Measurements from ENCODE around the gene ACSM2B. TPM values are rescaled to one million over a fixed set of nuclear protein-coding genes. Genes with fewer than 3 reads are reported as not detected.
"Not testable (repeated sequence)": the region's sequence is repeated elsewhere in the genome, so short reads cannot be mapped to it uniquely, and the experiment has no call there.

ACSM2B gene
- total RNA-seq, 1 donor from 2014 or later = not detected

DNA sequence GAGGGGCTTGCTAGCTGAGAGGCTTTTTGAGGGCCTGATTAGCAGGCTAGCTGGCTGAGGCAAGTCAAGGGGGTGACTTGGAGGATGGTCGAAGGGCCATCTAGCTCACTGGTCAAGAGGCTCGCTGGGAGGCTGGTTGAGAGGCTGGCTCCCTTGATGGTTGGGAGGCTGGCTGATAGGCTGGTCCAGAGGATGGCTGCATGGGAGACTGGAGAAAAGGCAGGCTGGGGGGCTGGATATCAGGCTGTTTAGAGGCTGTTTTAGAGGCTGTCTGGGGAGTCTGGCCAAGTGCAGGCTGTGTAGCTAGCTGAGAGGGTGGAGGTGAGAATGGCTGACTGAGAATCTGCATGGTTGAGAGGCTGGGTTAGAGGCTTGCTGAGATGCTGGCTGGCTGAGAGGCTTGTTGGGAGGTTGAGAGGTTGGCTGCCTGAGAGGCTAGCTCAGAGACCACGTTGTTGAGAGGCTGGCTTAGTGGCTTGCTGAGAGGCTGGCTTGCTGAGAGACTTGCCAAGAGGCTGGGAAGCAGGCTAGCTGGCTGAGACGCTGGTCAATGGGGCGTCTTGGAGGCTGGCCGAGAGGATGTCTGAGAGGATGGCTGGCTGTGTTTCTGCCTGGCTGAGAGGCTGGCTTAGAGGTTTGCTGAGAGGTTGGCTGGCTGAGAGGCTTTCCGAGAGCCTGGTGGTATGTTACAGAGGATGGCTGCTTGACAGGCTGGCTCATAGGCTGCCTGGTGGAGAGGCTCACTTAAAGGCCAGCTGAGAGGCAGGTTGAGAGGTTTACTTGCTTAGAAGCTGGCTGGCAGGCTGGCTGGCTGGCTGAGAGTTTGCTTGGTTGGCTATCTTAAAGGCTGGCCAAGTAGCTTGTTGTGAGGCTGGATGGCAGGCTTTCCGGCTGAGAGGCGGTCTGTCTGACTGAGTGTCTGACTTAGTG is 36.6 kb upstream of the ACSM2B start:
- Mint-ChIP-seq H3K9me3 (no peaks in the 10 kb centered on the region), H3K27ac (no peak overlapping the region), H3K4me3 (no peak overlapping the region), H3K36me3 (no peaks in the 10 kb centered on the region), H3K4me1 (peaks cover 5% of the 10 kb centered on the region), H3K27me3 (ENCODE audit: low read depth) (peaks cover 26% of the 10 kb centered on the region)
- TF ChIP-seq, protein P1, sequence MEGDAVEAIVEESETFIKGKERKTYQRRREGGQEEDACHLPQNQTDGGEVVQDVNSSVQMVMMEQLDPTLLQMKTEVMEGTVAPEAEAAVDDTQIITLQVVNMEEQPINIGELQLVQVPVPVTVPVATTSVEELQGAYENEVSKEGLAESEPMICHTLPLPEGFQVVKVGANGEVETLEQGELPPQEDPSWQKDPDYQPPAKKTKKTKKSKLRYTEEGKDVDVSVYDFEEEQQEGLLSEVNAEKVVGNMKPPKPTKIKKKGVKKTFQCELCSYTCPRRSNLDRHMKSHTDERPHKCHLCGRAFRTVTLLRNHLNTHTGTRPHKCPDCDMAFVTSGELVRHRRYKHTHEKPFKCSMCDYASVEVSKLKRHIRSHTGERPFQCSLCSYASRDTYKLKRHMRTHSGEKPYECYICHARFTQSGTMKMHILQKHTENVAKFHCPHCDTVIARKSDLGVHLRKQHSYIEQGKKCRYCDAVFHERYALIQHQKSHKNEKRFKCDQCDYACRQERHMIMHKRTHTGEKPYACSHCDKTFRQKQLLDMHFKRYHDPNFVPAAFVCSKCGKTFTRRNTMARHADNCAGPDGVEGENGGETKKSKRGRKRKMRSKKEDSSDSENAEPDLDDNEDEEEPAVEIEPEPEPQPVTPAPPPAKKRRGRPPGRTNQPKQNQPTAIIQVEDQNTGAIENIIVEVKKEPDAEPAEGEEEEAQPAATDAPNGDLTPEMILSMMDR (IDR thresholded peaks at IDR 0.05; ENCODE audit: unreplicated experiment) = no peak
- DNase-seq (ENCODE audit: low spot score in 2 of 2, unreplicated experiment in 2 of 2) = no peak

DNA sequence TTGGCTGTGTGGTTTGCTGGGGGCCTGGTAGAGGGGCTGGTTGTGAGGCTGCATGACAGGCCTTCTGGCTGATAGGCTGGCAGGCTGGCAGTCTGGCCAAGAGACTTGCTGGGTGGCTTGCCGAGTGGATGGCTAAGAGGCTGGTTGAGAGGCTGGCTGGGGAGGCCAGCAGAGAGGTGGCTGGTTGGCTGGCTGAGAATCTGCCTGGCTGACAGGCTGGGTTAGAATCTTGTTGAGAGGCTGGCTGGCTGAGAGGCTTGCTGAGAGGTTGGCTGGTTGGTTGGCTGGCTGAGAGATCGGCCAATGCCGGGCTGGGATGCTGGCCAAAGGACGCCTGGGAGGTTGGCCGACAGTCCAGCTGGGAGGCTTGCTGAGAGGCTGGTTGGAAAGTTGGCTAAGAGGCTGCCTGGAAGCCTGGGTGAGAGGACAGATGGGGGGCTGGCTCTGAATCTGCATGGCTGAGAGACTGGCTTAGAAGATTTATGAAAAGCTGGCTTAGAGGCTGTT is 35.9 kb upstream of the ACSM2B start:
- no peak for DNase-seq (ENCODE audit: low spot score in 2 of 2, unreplicated experiment in 2 of 2)
- peaks cover 25% of the 10 kb centered on the region for H3K27me3 Mint-ChIP-seq (ENCODE audit: low read depth)
- H3K9me3 Mint-ChIP-seq = no peaks in the 10 kb centered on the region
- H3K4me3 Mint-ChIP-seq = no peak overlapping the region
- H3K4me1 Mint-ChIP-seq = peaks cover 5% of the 10 kb centered on the region
- H3K36me3 Mint-ChIP-seq = no peaks in the 10 kb centered on the region
- H3K27ac Mint-ChIP-seq = no peak overlapping the region
- TF ChIP-seq, protein P1 (IDR thresholded peaks at IDR 0.05; ENCODE audit: unreplicated experiment) = no peak

DNA sequence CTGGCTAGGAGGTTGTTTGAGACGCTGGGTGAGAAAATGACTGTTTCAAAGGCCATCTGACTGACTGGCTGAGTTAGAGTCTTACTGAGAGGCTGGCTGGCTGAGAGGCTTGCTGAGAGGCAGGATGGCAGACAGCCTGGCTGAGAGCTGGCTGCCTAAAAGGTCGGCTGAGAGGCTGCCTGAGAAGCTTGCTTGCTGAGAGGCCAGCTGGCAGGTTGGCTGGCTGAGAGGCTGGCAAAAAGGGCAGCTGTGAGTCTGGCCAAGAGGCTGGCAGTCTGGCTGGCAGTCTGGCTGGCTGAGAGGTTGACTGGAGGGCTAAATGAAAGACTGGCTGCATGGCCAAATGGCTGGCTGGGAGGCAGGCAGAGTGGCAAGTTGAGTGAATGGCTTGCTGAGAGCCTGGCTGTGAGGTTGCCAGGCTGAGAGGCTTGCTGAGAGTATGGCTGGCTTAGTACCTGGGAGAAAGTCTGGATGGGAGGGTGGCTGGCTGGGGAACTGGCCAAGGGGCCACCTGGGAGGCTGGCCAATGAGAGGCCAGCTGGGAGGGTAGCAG is 35.3 kb upstream of the ACSM2B start:
- Mint-ChIP-seq H3K27me3 (ENCODE audit: low read depth) (peaks cover 25% of the 10 kb centered on the region), H3K27ac (no peak overlapping the region), H3K9me3 (no peaks in the 10 kb centered on the region), H3K36me3 (no peaks in the 10 kb centered on the region), H3K4me3 (no peak overlapping the region), H3K4me1 (peaks cover 5% of the 10 kb centered on the region)
- DNase-seq (ENCODE audit: low spot score in 2 of 2, unreplicated experiment in 2 of 2) = no peak
- TF ChIP-seq, protein P1 (IDR thresholded peaks at IDR 0.05; ENCODE audit: unreplicated experiment) = no peak

DNA sequence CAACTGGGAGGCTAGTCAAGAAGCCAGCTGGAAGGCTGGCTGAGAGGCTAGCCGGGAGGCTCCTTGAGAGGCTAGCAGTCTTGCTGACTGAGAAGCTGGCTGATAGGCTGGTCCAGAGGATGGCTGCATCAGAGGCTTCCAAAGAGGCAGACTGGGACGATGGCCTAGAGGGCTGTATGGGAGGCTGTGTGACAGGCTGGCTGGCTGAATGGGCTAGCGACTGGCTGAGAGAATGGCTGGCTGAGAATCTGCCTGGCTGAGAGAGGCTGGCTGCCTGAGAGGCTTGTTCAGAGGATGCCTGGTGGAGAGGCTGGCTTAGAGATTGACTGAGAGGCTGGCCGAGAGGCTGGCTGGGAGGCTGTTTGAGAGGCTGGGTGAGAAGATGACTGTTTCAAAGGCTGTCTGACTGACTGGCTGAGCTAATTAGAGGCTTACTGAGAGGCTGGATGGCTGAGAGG is 34.8 kb upstream of the ACSM2B start:
- TF ChIP-seq, protein P1 (IDR thresholded peaks at IDR 0.05; ENCODE audit: unreplicated experiment) = no peak
- Mint-ChIP-seq H3K4me3 (no peak overlapping the region), H3K27me3 (ENCODE audit: low read depth) (peaks cover 21% of the 10 kb centered on the region), H3K9me3 (no peaks in the 10 kb centered on the region), H3K4me1 (peaks cover 5% of the 10 kb centered on the region), H3K36me3 (no peaks in the 10 kb centered on the region), H3K27ac (no peak overlapping the region)
- no peak for DNase-seq (ENCODE audit: low spot score in 2 of 2, unreplicated experiment in 2 of 2)

DNA sequence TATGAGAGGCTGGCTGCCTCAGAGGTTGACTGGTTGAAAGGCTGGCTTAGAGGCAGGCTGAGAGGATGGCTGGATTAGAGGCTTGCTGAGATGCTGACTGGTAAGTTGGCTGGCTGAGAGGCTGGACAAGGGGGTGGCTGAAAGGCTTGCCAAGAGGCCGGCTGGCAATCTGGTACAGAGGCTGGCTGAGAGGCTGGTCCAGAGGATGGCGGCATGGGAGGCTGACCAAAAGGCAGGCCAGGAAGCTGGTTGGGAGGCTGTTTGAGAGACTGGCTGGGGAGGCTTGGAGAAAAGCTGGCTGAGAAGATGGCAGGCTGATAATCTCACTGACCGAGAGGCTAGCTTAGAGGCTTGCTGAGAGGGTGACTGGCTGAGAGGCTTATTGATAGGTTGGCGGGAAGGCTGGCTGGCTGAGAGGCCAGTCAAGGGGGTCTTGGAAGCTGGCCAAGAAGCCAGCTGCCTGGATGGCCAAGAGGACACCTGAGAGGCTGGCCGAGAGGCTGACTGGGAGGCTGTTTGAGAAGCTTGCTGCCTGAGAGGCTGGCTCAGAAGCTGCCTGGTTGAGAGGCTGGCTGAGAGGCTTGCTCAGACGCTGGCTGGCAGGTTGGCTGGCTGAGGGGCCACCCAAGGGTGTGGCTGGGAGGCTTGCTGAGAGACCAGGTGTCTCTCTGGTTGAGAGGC is 34.2 kb upstream of the ACSM2B start:
- Mint-ChIP-seq H3K4me3 (no peak overlapping the region), H3K9me3 (no peaks in the 10 kb centered on the region), H3K27ac (no peak overlapping the region), H3K27me3 (ENCODE audit: low read depth) (peaks cover 21% of the 10 kb centered on the region), H3K4me1 (peaks cover 5% of the 10 kb centered on the region), H3K36me3 (no peaks in the 10 kb centered on the region)
- TF ChIP-seq, protein P1 (IDR thresholded peaks at IDR 0.05; ENCODE audit: unreplicated experiment) = no peak
- no peak for DNase-seq (ENCODE audit: low spot score in 2 of 2, unreplicated experiment in 2 of 2)

DNA sequence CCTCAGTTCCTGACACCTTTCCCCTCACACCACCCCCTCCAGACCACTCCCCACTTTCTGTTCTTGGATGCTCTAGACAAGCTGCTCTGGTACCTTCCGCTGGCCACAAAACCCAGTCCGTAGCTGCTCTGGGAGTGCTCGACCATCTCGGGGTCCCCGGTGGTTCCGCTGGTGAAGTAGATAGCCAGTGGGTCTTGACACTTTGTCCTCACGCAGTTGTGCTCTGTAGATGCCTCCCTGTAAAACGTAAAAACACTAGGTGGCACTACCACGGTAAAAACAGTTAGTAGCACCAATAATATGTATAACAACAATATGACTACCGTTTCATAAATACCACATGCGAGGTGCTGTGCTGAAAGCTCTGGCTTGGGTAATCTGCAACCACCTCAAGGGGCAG is 26.0 kb upstream of the ACSM2B start:
- H3K27me3 Mint-ChIP-seq (ENCODE audit: low read depth); H3K36me3 Mint-ChIP-seq; H3K4me1 Mint-ChIP-seq; H3K4me3 Mint-ChIP-seq; DNase-seq (ENCODE audit: low spot score in 2 of 2, unreplicated experiment in 2 of 2); H3K9me3 Mint-ChIP-seq; H3K27ac Mint-ChIP-seq: not testable (repeated sequence)

DNA sequence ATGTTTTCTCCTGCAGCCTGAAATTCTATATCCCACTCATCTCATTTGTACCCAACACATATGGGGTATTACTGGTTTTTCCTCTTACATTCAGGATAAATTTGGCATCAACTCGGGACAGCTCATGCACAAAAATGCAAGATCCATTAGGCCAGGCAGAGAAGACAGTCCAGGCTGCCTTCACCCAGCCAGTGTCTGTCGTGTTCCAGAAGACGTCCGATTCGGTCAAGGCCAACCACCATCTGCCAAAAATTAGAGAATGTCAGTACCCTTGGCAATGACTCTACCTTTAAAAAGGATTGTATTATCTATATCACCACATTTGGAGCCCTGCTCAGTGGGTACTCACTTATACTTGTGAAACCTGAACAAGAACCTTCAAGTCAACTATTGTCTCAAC is 23.3 kb upstream of the ACSM2B start:
- not testable (repeated sequence) for H3K9me3 Mint-ChIP-seq; DNase-seq (ENCODE audit: low spot score in 2 of 2, unreplicated experiment in 2 of 2); H3K4me3 Mint-ChIP-seq; H3K27ac Mint-ChIP-seq; H3K36me3 Mint-ChIP-seq; H3K27me3 Mint-ChIP-seq (ENCODE audit: low read depth); H3K4me1 Mint-ChIP-seq

Data from mesothelial cell of epicardium (in vitro differentiated cells).